Endodermal cell (in vitro differentiated cells): ENCODE results near the gene HDAC4. TPM values are rescaled to one million over a fixed set of nuclear protein-coding genes. Genes with fewer than 3 reads are reported as not detected.

Experiments
- DNase-seq: peaks from one replicate; pipeline ENCODE4 v3.0.0-alpha.2; 2017
- H3K27ac ChIP-seq: 2 replicates; pipeline ENCODE4 v1.5.1; 2013; ENCODE audit warnings: mild to moderate bottlenecking, low read depth, low read length, moderate library complexity
- H3K27me3 ChIP-seq: 2 replicates; pipeline ENCODE4 v1.6.1; 2013; ENCODE audit warnings: mild to moderate bottlenecking, low read length, moderate library complexity; ENCODE audit not compliant: insufficient read depth, control insufficient read depth, poor library complexity, severe bottlenecking
- H3K36me3 ChIP-seq: 2 replicates; pipeline ENCODE4 v1.7.0; 2013; ENCODE audit warnings: mild to moderate bottlenecking, low read length, moderate library complexity; ENCODE audit not compliant: control insufficient read depth, insufficient read depth
- H3K4me1 ChIP-seq: one replicate; pipeline ENCODE4 v1.7.0; 2013; ENCODE audit warnings: low read length; ENCODE audit not compliant: control insufficient read depth, insufficient read depth
- H3K4me3 ChIP-seq: 2 replicates; pipeline ENCODE4 v1.5.1; 2013; ENCODE audit warnings: mild to moderate bottlenecking, low read length, moderate library complexity
- H3K9ac ChIP-seq: 2 replicates; pipeline ENCODE4 v1.6.1; 2013; ENCODE audit warnings: mild to moderate bottlenecking, low read length, moderate library complexity; ENCODE audit not compliant: poor library complexity, severe bottlenecking; ENCODE audit errors: extremely low read depth
- H3K9me3 ChIP-seq: 2 replicates; pipeline ENCODE4 v1.6.1; 2013; ENCODE audit warnings: mild to moderate bottlenecking, low read length, moderate library complexity; ENCODE audit not compliant: control insufficient read depth
- H3K27ac Mint-ChIP-seq: 2 replicates; pipeline ENCODE4 v1.8.0; 2020; ENCODE audit warnings: mixed read lengths
- H3K27me3 Mint-ChIP-seq: 2 replicates; pipeline ENCODE4 v1.8.0; 2021; ENCODE audit warnings: mild to moderate bottlenecking, mixed read lengths; ENCODE audit not compliant: insufficient read depth
- H3K36me3 Mint-ChIP-seq: 2 replicates; pipeline ENCODE4 v1.8.0; 2020; ENCODE audit warnings: low read depth, mixed read lengths
- H3K4me1 Mint-ChIP-seq: 2 replicates; pipeline ENCODE4 v1.8.0; 2020; ENCODE audit warnings: mixed read lengths
- H3K4me3 Mint-ChIP-seq: 2 replicates; pipeline ENCODE4 v1.8.0; 2020; ENCODE audit warnings: mild to moderate bottlenecking, moderate library complexity, mixed read lengths
- H3K9me3 Mint-ChIP-seq: 2 replicates; pipeline ENCODE4 v1.8.0; 2020; ENCODE audit warnings: mild to moderate bottlenecking, mixed read lengths
- CTCF ChIP-seq: fragments of 200-600 bp; sonication (generic); conservative IDR thresholded peaks from 2 replicates; pipeline ENCODE4 v1.5.0; 2021; ENCODE audit warnings: antibody characterized with exemption, mild to moderate bottlenecking
- WGBS, 2 experiments: methylation state at CpG; one replicate each; pipeline versions ENCODE4 v1.1.5 to v1.1.7; 2013; ENCODE audit warnings: missing lambda C conversion rate in 2 of 2, mixed read lengths in 1 of 2; ENCODE audit not compliant: insufficient coverage in 1 of 2, insufficient read length in 1 of 2; 5-methylcytosine and 5-hydroxymethylcytosine counted together
- total RNA-seq, 2 donors: library from RNA; stranded (reverse); fragmentation: NEBNext Ultra II Directional in 1 of 2; extraction: Animal tissue kit (Norgen Biotek cat#: 25700) in 1 of 2; gene quantifications; 2 replicates in 1 of 2; 3 replicates in 1 of 2; pipeline ENCODE4 v1.2.1, GENCODE V29; 2021

The HDAC4 gene
- total RNA-seq, 2 donors from 2014 or later = 45.7 to 51.2 TPM

DNA sequence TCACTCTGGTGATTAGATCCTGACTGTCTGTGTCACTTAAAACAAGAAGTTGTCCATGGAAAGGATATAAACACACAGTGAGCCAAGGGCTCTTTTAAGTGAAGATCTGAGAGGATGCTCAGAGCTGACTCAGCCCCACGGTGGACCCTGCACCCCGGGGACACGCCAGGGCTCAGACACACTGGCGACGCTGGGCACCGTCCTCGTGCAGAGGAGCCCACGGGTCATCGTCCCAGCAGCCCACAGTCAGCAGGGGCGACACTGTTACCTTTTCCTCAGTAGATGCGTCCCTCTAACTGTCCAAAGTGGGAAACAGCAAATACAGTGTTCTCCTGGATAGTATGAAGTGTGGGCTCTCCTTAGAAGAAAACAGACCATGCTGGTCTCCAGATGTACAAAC lies 225.6 kb downstream of the HDAC4 start:
- Mint-ChIP-seq H3K36me3 (peaks cover 85% of the 10 kb centered on the region), H3K4me3 (no peak overlapping the region), H3K27ac (no peak overlapping the region), H3K27me3 (no peaks in the 10 kb centered on the region), H3K4me1 (no peaks in the 10 kb centered on the region), H3K9me3 (peaks cover 72% of the 10 kb centered on the region)
- Histone ChIP-seq H3K27ac (no peak overlapping the region), H3K9me3 (peaks cover 56% of the 10 kb centered on the region), H3K36me3 (peaks cover 11% of the 10 kb centered on the region), H3K27me3 (no peaks in the 10 kb centered on the region), H3K4me1 (no peaks in the 10 kb centered on the region), H3K9ac (no peak overlapping the region), H3K4me3 (no peak overlapping the region)
- peak; percentile 8 for DNase-seq
- WGBS, 2 experiments = 97 to 98% methylated on average over 11 of the region's 11 CpGs
- TF ChIP-seq CTCF = no peak

DNA sequence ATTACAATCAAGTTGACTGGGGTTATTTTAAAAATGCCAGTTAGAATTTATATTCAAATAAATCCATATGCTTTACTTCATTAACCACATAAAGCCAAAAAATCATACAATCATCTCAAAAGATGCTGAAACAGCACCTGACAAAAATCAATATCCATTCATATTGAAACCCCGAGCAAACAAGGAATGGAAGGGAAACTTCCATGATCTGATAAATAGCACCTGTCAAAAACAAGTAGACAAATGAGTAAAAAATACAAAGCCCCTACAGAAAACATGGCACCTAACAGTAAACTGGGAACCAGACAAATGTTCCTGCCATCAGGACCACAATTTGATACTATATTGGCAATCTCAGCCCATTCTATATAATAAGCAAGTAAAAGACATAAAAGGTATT lies 227.5 kb downstream of the HDAC4 start:
- H3K4me1 ChIP-seq = no peaks in the 10 kb centered on the region
- Mint-ChIP-seq H3K4me1 (no peaks in the 10 kb centered on the region), H3K36me3 (peaks cover 77% of the 10 kb centered on the region), H3K27ac (no peak overlapping the region), H3K9me3 (peaks cover 67% of the 10 kb centered on the region), H3K27me3 (no peaks in the 10 kb centered on the region), H3K4me3 (no peak overlapping the region)
- DNase-seq = no peak
- WGBS, 2 experiments = 91 to 100% methylated on average over 1 of the region's 1 CpG
- no peaks in the 10 kb centered on the region for H3K27me3 ChIP-seq
- no peak overlapping the region for H3K4me3 ChIP-seq
- peaks cover 56% of the 10 kb centered on the region for H3K9me3 ChIP-seq
- H3K9ac ChIP-seq = no peak overlapping the region
- H3K36me3 ChIP-seq = peaks cover 11% of the 10 kb centered on the region
- TF ChIP-seq CTCF = no peak
- no peak overlapping the region for H3K27ac ChIP-seq

DNA sequence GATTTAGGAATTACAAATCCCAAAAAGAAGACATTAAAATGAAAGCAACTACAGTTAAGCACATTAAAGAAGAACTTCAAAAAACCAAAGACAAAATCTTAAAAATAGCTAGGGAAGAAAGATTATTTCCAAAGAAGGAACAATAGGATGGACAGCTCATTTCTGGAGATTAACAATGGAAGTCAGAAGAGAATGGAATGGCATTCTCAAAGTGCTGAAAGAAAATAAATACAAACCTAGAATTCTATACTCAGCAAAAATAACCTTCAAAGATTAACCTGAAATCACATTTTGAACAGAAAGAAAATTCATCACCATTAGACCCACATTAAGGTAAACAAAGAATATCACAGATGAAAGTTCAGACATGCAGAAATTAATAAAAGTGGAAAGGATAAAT lies 229.2 kb downstream of the HDAC4 start:
- Histone ChIP-seq H3K4me1 (no peaks in the 10 kb centered on the region), H3K27ac (no peak overlapping the region), H3K4me3 (peak overlapping the region; percentile 1), H3K36me3 (peaks cover 8% of the 10 kb centered on the region), H3K27me3 (no peaks in the 10 kb centered on the region), H3K9ac (no peak overlapping the region), H3K9me3 (peaks cover 47% of the 10 kb centered on the region)
- no peak for DNase-seq
- Mint-ChIP-seq H3K9me3 (peaks cover 50% of the 10 kb centered on the region), H3K36me3 (peaks cover 61% of the 10 kb centered on the region), H3K27ac (no peak overlapping the region), H3K4me1 (no peaks in the 10 kb centered on the region), H3K4me3 (no peak overlapping the region), H3K27me3 (no peaks in the 10 kb centered on the region)
- TF ChIP-seq CTCF = no peak
